Activated B cell treated with CpG ODN at 0.5 μM for 24 hours (primary cell): Measurements from ENCODE around the gene ROR2. TPM values are rescaled to one million over a fixed set of nuclear protein-coding genes. Genes with fewer than 3 reads are reported as not detected.
"Not testable (repeated sequence)": the region's sequence is repeated elsewhere in the genome, so short reads cannot be mapped to it uniquely, and the experiment has no call there.

Experiments used
- ATAC-seq: fragments of 200-7000 bp; cut with Tn5 transposase; one replicate; pipeline ENCODE4 v1.10.0; 2021; ENCODE audit warnings: low read depth, mild to moderate bottlenecking, moderate library complexity
- CTCF ChIA-PET: fragments of 350-600 bp; sonication (Branson Sonifier 250); formaldehyde crosslinking; loops from one replicate; lab custom pipeline; 2021; ENCODE audit warnings: antibody characterized with exemption; lab: Charles Lee
- POLR2A ChIA-PET: fragments of 350-600 bp; sonication (Branson Sonifier 250); formaldehyde crosslinking; loops from one replicate; lab custom pipeline; 2021; ENCODE audit warnings: antibody characterized with exemption; lab: Charles Lee
- DNase-seq: peaks from one replicate; pipeline ENCODE4 v3.0.0; 2022
- H3K27ac Mint-ChIP-seq: one replicate; pipeline ENCODE4 v1.8.0; 2020; ENCODE audit warnings: mixed read lengths
- H3K27me3 Mint-ChIP-seq: one replicate; pipeline ENCODE4 v1.8.0; 2021; ENCODE audit warnings: mixed read lengths
- H3K36me3 Mint-ChIP-seq: one replicate; pipeline ENCODE4 v1.8.0; 2021; ENCODE audit warnings: low read depth, mixed read lengths
- H3K4me1 Mint-ChIP-seq: one replicate; pipeline ENCODE4 v1.8.0; 2021; ENCODE audit warnings: mixed read lengths
- H3K4me3 Mint-ChIP-seq: one replicate; pipeline ENCODE4 v1.8.0; 2020; ENCODE audit warnings: mild to moderate bottlenecking, mixed read lengths
- H3K9me3 Mint-ChIP-seq: one replicate; pipeline ENCODE4 v1.8.0; 2020; ENCODE audit warnings: mixed read lengths
- CTCF ChIP-seq: fragments of 200-600 bp; IDR thresholded peaks from one replicate; pipeline ENCODE4 v1.8.0; 2022; ENCODE audit warnings: antibody characterized with exemption, mild to moderate bottlenecking
- intact Hi-C: fragments of 100-400 bp; cut with micrococcal nuclease; formaldehyde crosslinking; loops from one replicate; pipeline ENCODE4 v1.15.1; 2024
- total RNA-seq: library from RNA; stranded (reverse); gene quantifications from 2 replicates; pipeline ENCODE4 v1.2.3, GENCODE V29; 2022

Gene ROR2
- total RNA-seq, 1 donor from 2014 or later = not detected

GRCh38 chr9:91517801-91518200 is 432.2 kb downstream of the ROR2 start:
- CTCF ChIA-PET = no interaction called here
- Mint-ChIP-seq H3K27ac (no peak overlapping the region), H3K4me1 (peaks cover 5% of the 10 kb centered on the region), H3K36me3 (no peaks in the 10 kb centered on the region), H3K4me3 (no peak overlapping the region), H3K27me3 (peaks cover 1% of the 10 kb centered on the region), H3K9me3 (peaks cover 10% of the 10 kb centered on the region)
- TF ChIP-seq CTCF = no peak
- intact Hi-C loops = no loop called here
- POLR2A ChIA-PET = no interaction called here
- DNase-seq (no peak), ATAC-seq (no peak)

GRCh38 chr9:91517332-91517731 is 432.7 kb downstream of the ROR2 start:
- CTCF ChIA-PET, DNase-seq, H3K36me3 Mint-ChIP-seq, H3K27ac Mint-ChIP-seq, H3K27me3 Mint-ChIP-seq, H3K4me1 Mint-ChIP-seq, ATAC-seq, POLR2A ChIA-PET, H3K4me3 Mint-ChIP-seq, intact Hi-C loops: not testable (repeated sequence)
- peaks cover 11% of the 10 kb centered on the region for H3K9me3 Mint-ChIP-seq

GRCh38 chr9:91516777-91517176 is 433.3 kb downstream of the ROR2 start:
- Mint-ChIP-seq H3K9me3 (peaks cover 13% of the 10 kb centered on the region), H3K27ac (no peak overlapping the region), H3K36me3 (no peaks in the 10 kb centered on the region), H3K4me1 (peaks cover 5% of the 10 kb centered on the region), H3K27me3 (peaks cover 4% of the 10 kb centered on the region), H3K4me3 (no peak overlapping the region)
- CTCF ChIA-PET = no interaction called here
- ATAC-seq (no peak), DNase-seq (no peak)
- POLR2A ChIA-PET = no interaction called here
- TF ChIP-seq CTCF = no peak
- intact Hi-C loops = no loop called here

GRCh38 chr9:91516081-91516480 is 433.9 kb downstream of the ROR2 start:
- POLR2A ChIA-PET = no interaction called here
- Mint-ChIP-seq H3K4me3 (no peak overlapping the region), H3K4me1 (peaks cover 5% of the 10 kb centered on the region), H3K27ac (no peak overlapping the region), H3K27me3 (peaks cover 4% of the 10 kb centered on the region), H3K36me3 (no peaks in the 10 kb centered on the region), H3K9me3 (peaks cover 8% of the 10 kb centered on the region)
- ATAC-seq (no peak), DNase-seq (no peak)
- CTCF ChIA-PET = no interaction called here
- intact Hi-C loops = no loop called here
- TF ChIP-seq CTCF = no peak

GRCh38 chr9:91515074-91515687 is 434.8 kb downstream of the ROR2 start:
- no peak for TF ChIP-seq CTCF
- H3K36me3 Mint-ChIP-seq = no peaks in the 10 kb centered on the region
- DNase-seq (no peak), ATAC-seq (no peak)
- H3K27me3 Mint-ChIP-seq = peaks cover 4% of the 10 kb centered on the region
- no peak overlapping the region for H3K27ac Mint-ChIP-seq
- ChIA-PET CTCF (no interaction called here), POLR2A (no interaction called here)
- peaks cover 7% of the 10 kb centered on the region for H3K9me3 Mint-ChIP-seq
- intact Hi-C loops = no loop called here
- peak overlapping the region; percentile 46 for H3K4me3 Mint-ChIP-seq
- peaks cover 5% of the 10 kb centered on the region for H3K4me1 Mint-ChIP-seq

Other genes starting within 250 kb of the ROR2 start
- gene SPTLC1, start 165.2 kb upstream of the ROR2 start, total RNA-seq = 40.8 and 41.0 TPM in 2 replicates